ENCODE data around the gene PHF21B. TPM values are rescaled to one million over a fixed set of nuclear protein-coding genes. Genes with fewer than 3 reads are reported as not detected.

PHF21B gene
- total and polyA plus RNA-seq, 2 donors: 0.61 to 0.63 TPM

- no peaks in the 10 kb centered on the region for H3K36me3 ChIP-seq (ENCODE audit: insufficient read depth)
- H3K27ac ChIP-seq (ENCODE audit: low read depth): no peak overlapping the region
- H3K4me3 ChIP-seq (ENCODE audit: low read depth, low read length): no peak overlapping the region
- WGBS: 76% methylated on average over 19 of the region's 19 CpGs
- no peak for DNase-seq (ENCODE audit: extremely low spot score)
- H3K4me1 ChIP-seq (ENCODE audit: insufficient read depth): no peaks in the 10 kb centered on the region
Measured at GRCh38 chr22:44994399-44995104, 15.3 kb downstream of the PHF21B start.

GRCh38 chr22:44992166-44992565 lies 17.6 kb downstream of the PHF21B start:
- Histone ChIP-seq H3K27ac (ENCODE audit: low read depth) (no peak overlapping the region), H3K36me3 (ENCODE audit: insufficient read depth) (no peaks in the 10 kb centered on the region), H3K4me3 (ENCODE audit: low read depth, low read length) (no peak overlapping the region), H3K4me1 (ENCODE audit: insufficient read depth) (no peaks in the 10 kb centered on the region)
- DNase-seq (ENCODE audit: extremely low spot score): no peak
- 94% methylated on average over 13 of the region's 13 CpGs for WGBS

GRCh38 chr22:44991218-44991617 lies 18.6 kb downstream of the PHF21B start:
- no peaks in the 10 kb centered on the region for H3K4me1 ChIP-seq (ENCODE audit: insufficient read depth)
- no peak overlapping the region for H3K27ac ChIP-seq (ENCODE audit: low read depth)
- H3K4me3 ChIP-seq (ENCODE audit: low read depth, low read length): no peak overlapping the region
- DNase-seq (ENCODE audit: extremely low spot score): no peak
- WGBS: 81% methylated on average over 10 of the region's 10 CpGs
- no peaks in the 10 kb centered on the region for H3K36me3 ChIP-seq (ENCODE audit: insufficient read depth)

DNA sequence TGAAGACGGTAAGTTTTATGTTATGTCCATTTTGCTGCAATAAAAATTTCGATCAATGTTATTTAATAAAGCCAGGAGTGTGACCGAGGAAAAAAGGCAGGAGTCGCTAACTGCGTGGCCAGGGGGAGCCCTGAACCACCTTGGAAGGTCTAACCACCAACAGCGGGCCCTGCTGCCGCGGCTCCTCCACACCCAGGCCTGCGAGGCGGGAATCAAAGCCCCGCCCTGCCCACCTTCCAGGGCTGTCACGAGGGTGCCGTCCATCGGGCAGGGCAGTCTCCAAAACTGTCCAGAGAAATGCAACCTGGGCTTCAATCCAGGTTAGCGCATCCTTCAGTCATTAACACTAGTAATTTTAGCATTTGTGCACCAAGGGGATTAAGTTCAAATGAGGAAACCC lies 19.0 kb downstream of the PHF21B start:
- 79% methylated on average over 15 of the region's 15 CpGs for WGBS
- no peaks in the 10 kb centered on the region for H3K36me3 ChIP-seq (ENCODE audit: insufficient read depth)
- no peaks in the 10 kb centered on the region for H3K4me1 ChIP-seq (ENCODE audit: insufficient read depth)
- no peak for DNase-seq (ENCODE audit: extremely low spot score)
- H3K27ac ChIP-seq (ENCODE audit: low read depth): no peak overlapping the region
- no peak overlapping the region for H3K4me3 ChIP-seq (ENCODE audit: low read depth, low read length)

GRCh38 chr22:44990328-44990727 lies 19.5 kb downstream of the PHF21B start:
- no peaks in the 10 kb centered on the region for H3K36me3 ChIP-seq (ENCODE audit: insufficient read depth)
- WGBS: 93% methylated on average over 13 of the region's 13 CpGs
- H3K4me3 ChIP-seq (ENCODE audit: low read depth, low read length): no peak overlapping the region
- H3K4me1 ChIP-seq (ENCODE audit: insufficient read depth): no peaks in the 10 kb centered on the region
- no peak for DNase-seq (ENCODE audit: extremely low spot score)
- no peak overlapping the region for H3K27ac ChIP-seq (ENCODE audit: low read depth)

DNA sequence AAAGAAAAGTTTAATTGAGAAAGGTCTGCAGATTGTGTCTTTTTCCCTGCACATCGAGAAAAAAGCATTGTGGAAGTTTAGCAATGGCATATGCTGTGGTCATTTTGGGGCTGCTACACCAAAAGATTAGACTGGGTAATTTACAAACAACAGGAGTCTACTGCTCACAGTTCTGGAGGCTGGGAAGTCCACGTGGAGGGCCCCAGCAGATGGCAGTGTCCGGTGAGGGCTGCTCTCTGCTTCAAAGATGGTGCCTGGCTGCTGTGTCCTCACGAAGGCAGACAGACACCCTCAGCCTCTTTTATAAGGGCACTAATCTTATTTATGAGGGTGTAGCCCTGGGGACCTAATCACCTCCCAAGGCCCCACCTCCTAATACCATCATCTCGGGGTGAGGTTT lies 21.1 kb downstream of the PHF21B start:
- Histone ChIP-seq H3K4me1 (ENCODE audit: insufficient read depth) (no peaks in the 10 kb centered on the region), H3K4me3 (ENCODE audit: low read depth, low read length) (no peak overlapping the region), H3K27ac (ENCODE audit: low read depth) (no peak overlapping the region), H3K36me3 (ENCODE audit: insufficient read depth) (no peaks in the 10 kb centered on the region)
- WGBS: 70% methylated on average over 5 of the region's 5 CpGs
- DNase-seq (ENCODE audit: extremely low spot score): no peak

- Histone ChIP-seq H3K27ac (ENCODE audit: low read depth) (no peak overlapping the region), H3K4me1 (ENCODE audit: insufficient read depth) (no peaks in the 10 kb centered on the region), H3K4me3 (ENCODE audit: low read depth, low read length) (no peak overlapping the region), H3K36me3 (ENCODE audit: insufficient read depth) (no peaks in the 10 kb centered on the region)
- DNase-seq (ENCODE audit: extremely low spot score): no peak
- WGBS: 88% methylated on average over 5 of the region's 5 CpGs
Measured at GRCh38 chr22:44986926-44987325, 22.9 kb downstream of the PHF21B start.

- no peak for DNase-seq (ENCODE audit: extremely low spot score)
- Histone ChIP-seq H3K4me1 (ENCODE audit: insufficient read depth) (no peaks in the 10 kb centered on the region), H3K4me3 (ENCODE audit: low read depth, low read length) (no peak overlapping the region), H3K36me3 (ENCODE audit: insufficient read depth) (no peaks in the 10 kb centered on the region), H3K27ac (ENCODE audit: low read depth) (no peak overlapping the region)
- 86% methylated on average over 4 of the region's 4 CpGs for WGBS
Measured at GRCh38 chr22:44985906-44986527, 23.8 kb downstream of the PHF21B start.

DNA sequence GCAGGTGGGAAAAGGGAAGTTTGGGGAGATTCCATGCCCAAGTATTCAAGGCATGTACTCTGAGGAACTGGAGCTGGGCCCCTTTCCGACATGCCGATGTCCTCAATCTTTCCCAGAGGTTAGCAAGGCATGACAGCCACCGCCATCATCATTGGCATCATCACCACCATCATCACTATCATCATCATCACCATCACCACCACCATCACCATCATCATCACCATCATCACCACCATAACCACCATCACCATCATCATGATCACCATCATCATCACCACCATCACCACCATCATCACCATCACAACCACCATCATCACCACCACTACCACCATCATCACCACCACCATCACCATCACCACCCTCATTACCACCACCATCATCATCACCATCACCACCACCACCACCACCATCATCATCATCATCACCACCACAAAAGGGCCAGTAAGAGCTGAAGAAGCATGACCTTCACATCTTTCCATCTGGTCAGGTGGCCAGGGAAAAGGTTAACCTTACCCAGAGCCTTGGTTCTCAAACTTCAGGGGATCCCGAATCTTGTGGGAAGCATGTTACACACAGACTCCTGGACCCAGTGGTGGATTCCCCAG lies 25.8 kb downstream of the PHF21B start:
- Histone ChIP-seq H3K27ac (ENCODE audit: low read depth) (no peak overlapping the region), H3K4me1 (ENCODE audit: insufficient read depth) (no peaks in the 10 kb centered on the region), H3K4me3 (ENCODE audit: low read depth, low read length) (no peak overlapping the region), H3K36me3 (ENCODE audit: insufficient read depth) (no peaks in the 10 kb centered on the region)
- WGBS: 95% methylated on average over 4 of the region's 4 CpGs
- DNase-seq (ENCODE audit: extremely low spot score): no peak

GRCh38 chr22:44982445-44982844 lies 27.4 kb downstream of the PHF21B start:
- WGBS: 86% methylated on average over 9 of the region's 9 CpGs
- no peak overlapping the region for H3K4me3 ChIP-seq (ENCODE audit: low read depth, low read length)
- no peak overlapping the region for H3K27ac ChIP-seq (ENCODE audit: low read depth)
- no peaks in the 10 kb centered on the region for H3K36me3 ChIP-seq (ENCODE audit: insufficient read depth)
- DNase-seq (ENCODE audit: extremely low spot score): no peak
- H3K4me1 ChIP-seq (ENCODE audit: insufficient read depth): no peaks in the 10 kb centered on the region

GRCh38 chr22:44981857-44982256 lies 27.9 kb downstream of the PHF21B start:
- 89% methylated on average over 11 of the region's 11 CpGs for WGBS
- no peak overlapping the region for H3K4me3 ChIP-seq (ENCODE audit: low read depth, low read length)
- no peak for DNase-seq (ENCODE audit: extremely low spot score)
- H3K27ac ChIP-seq (ENCODE audit: low read depth): no peak overlapping the region
- no peaks in the 10 kb centered on the region for H3K4me1 ChIP-seq (ENCODE audit: insufficient read depth)
- no peaks in the 10 kb centered on the region for H3K36me3 ChIP-seq (ENCODE audit: insufficient read depth)

DNA sequence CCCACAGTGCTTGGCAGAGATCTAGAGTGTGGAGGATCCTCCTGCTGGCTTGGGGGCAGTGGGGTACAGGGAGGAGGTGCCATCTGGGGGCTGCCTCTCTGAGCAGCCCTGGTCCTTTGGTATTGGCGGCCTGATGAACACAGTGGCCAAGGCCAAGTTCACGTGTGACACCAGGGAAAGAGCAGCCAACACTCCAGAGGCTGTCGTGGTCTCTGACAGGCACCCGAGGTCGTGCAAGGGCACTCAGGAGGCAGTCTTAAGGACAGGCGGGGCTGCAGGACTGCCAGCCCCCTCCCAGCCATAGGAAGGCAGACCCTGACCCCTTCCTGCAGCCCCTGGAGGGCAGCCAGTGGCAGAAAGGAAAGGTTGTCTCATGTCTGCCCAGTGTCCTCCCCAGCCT lies 30.7 kb downstream of the PHF21B start:
- no peak overlapping the region for H3K27ac ChIP-seq (ENCODE audit: low read depth)
- WGBS: 74% methylated on average over 6 of the region's 6 CpGs
- no peak overlapping the region for H3K4me3 ChIP-seq (ENCODE audit: low read depth, low read length)
- DNase-seq (ENCODE audit: extremely low spot score): no peak
- no peaks in the 10 kb centered on the region for H3K4me1 ChIP-seq (ENCODE audit: insufficient read depth)
- no peaks in the 10 kb centered on the region for H3K36me3 ChIP-seq (ENCODE audit: insufficient read depth)

DNA sequence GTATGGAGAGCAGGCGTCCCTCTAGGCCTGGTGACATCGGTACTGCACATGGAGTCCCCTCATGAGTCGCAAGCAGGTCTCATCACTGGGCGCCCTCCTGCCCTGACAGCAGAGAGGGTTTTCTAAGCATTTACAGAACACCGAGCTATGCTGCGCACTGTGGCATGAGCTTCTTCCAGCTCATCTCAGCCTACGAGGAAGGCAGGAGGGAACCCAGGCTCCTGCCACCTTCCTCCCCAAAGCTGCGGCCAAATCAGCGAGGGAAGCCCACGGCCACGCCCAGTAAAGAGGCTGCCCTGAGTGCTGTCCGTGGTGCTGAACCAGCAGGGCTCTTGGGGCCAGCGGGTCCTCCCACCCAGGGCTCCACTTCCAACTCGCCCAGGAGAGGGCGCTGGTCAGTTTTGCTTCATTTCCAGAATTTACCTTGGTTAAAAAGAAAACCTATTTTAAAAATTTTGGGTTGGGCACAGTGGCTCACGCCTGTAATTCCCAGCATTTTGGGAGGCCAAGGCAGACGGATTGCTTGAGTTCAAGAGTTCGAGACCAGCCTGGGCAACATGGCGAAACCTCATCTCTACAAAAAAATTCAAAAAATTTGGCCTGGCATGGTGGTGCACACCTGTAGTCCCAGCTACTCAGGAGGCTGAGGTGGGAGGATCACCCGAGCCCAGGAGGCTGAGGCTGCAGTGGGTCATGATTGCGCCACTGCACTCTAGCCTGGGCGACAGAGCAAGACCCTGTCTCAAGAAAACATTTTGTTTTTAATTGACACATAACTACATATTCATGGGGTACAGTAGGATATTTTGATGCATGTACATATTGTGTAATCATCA lies 34.2 kb downstream of the PHF21B start:
- Histone ChIP-seq H3K4me1 (ENCODE audit: insufficient read depth) (no peaks in the 10 kb centered on the region), H3K4me3 (ENCODE audit: low read depth, low read length) (no peak overlapping the region), H3K36me3 (ENCODE audit: insufficient read depth) (no peaks in the 10 kb centered on the region), H3K27ac (ENCODE audit: low read depth) (no peak overlapping the region)
- peak; percentile 42 for DNase-seq (ENCODE audit: extremely low spot score)
- WGBS: 37% methylated on average over 22 of the region's 22 CpGs

Measured in urinary bladder (tissue), 4 donors.